Measurements from ENCODE around the gene DROSHA. TPM values are rescaled to one million over a fixed set of nuclear protein-coding genes. Genes with fewer than 3 reads are reported as not detected.

DROSHA gene
- total RNA-seq, 2 experiments from 2014 or later: 84.3 to 94.4 TPM

DNA sequence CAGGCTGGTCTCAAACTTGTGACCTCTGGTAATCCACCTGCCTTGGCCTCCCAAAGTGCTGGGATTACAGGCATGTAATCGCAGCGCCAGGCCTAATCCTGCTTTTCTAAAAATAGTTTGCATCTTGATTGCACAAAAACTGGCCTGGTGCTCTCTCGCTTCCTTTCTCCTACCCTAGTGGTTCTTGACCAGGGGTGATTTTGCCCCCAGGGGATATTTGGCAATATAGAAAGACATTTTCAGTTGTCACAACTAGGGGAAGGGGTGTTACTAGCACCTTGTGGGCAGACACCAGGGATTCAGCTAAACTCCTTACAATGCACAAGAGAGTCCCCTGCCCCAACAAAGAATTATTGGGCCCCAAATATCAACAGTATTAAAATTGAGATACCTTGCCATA lies 139.8 kb downstream of the DROSHA start:
- ChIA-PET POLR2A (no interaction called here), CTCF (no interaction called here)
- ATAC-seq: no peak
- Mint-ChIP-seq H3K4me3 (no peak overlapping the region), H3K9me3 (ENCODE audit: low read depth) (peaks cover 2% of the 10 kb centered on the region), H3K27ac (no peak overlapping the region), H3K27me3 (no peaks in the 10 kb centered on the region), H3K4me1 (no peaks in the 10 kb centered on the region), H3K36me3 (ENCODE audit: low read depth) (no peaks in the 10 kb centered on the region)
- no peak for DNase-seq
- intact Hi-C loops (cut with DNase I, micrococcal nuclease): no loop called here

DNA sequence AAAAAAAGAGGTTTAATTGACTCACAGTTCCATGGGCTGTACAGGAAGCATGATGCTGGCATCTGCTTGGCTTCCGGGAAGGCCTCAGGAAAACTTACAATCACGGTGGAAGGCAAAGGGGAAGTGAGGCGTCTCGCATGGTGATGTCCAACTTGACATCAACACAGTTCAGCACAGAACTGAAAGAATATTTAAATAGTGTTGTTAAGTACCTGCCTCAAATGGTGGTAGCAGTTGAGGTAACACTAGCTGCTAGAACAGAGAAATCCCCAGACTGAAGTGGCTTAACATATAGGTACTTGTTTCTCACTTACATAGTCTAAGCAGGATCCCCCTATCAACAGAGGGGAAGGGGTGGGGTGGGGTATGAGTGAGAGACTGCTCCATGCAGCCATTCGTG lies 141.6 kb downstream of the DROSHA start:
- POLR2A ChIA-PET: no interaction called here
- ATAC-seq (no peak), DNase-seq (no peak)
- no peak overlapping the region for H3K4me3 Mint-ChIP-seq
- intact Hi-C loops (cut with DNase I, micrococcal nuclease): no loop called here
- CTCF ChIA-PET: no interaction called here
- H3K36me3 Mint-ChIP-seq (ENCODE audit: low read depth): no peaks in the 10 kb centered on the region
- H3K9me3 Mint-ChIP-seq (ENCODE audit: low read depth): peaks cover 2% of the 10 kb centered on the region
- H3K27ac Mint-ChIP-seq: no peak overlapping the region
- H3K4me1 Mint-ChIP-seq: no peaks in the 10 kb centered on the region
- H3K27me3 Mint-ChIP-seq: peaks cover 3% of the 10 kb centered on the region

DNA sequence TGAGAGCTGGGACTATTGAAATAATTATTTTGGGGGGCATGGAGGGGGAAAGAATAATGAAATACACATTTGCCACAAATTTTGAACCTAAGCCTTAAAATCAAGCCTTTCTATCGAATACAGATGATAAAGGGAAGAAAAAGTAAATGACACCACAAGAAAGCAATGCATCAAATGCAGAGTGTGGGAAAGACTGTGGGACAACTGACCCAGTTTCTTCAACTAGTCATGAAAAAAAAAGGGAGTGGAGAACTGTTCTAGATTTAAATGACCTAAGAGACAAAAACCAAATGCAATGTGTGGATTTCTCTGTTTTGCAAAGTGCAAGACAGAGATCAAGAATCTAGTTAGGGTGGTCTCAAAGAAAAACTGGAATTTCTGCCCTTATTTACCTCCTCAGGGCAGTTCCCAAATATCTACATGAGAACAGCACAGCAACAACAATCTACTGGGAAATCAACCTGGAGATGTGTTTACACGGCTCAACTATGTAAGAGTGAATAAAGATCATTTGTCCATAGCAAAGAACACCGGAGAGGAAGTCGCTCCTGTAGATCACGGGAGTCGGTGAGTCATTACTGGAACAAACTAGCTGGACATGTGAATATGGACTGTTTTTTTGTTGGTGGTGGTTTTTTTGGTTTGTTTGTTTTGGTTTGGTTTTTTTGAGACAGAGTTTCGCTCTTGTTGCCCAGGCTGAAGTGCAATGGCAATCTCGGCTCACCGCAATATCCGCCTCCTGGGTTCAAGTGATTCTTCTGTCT lies 145.9 kb downstream of the DROSHA start:
- H3K27ac Mint-ChIP-seq: no peak overlapping the region
- ChIA-PET CTCF (no interaction called here), POLR2A (no interaction called here)

DNA sequence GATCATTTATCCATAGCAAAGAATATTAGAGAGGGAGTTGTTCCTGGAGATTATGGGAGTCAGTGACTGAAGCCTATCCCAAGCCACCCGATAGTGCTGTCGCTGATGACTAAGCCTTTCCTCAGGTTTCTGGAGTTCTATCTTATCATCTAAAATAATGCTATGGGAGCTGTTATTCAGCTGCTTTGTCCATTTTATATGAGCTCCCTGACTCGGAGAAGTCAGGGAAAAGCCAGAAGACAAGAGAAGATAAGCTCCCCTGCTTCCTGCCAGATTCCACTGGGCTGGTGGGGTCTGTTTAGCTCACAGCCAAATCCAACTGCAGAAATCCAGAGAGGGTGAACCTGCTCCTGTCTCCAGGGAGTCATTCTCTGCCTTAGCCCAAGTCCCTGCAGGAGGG lies 148.2 kb downstream of the DROSHA start:
- Mint-ChIP-seq H3K27ac (no peak overlapping the region), H3K9me3 (ENCODE audit: low read depth) (no peaks in the 10 kb centered on the region), H3K27me3 (peaks cover 9% of the 10 kb centered on the region), H3K36me3 (ENCODE audit: low read depth) (no peaks in the 10 kb centered on the region), H3K4me3 (no peak overlapping the region), H3K4me1 (no peaks in the 10 kb centered on the region)
- no peak for DNase-seq
- ChIA-PET POLR2A (no interaction called here), CTCF (no interaction called here)
- ATAC-seq: no peak
- intact Hi-C loops (cut with DNase I, micrococcal nuclease): no loop called here

More for the DNA sequence above, 145.9 kb downstream of the DROSHA start:
- Mint-ChIP-seq H3K4me1 (no peaks in the 10 kb centered on the region), H3K4me3 (no peak overlapping the region), H3K9me3 (ENCODE audit: low read depth) (peaks cover 2% of the 10 kb centered on the region), H3K27me3 (peaks cover 9% of the 10 kb centered on the region), H3K36me3 (ENCODE audit: low read depth) (no peaks in the 10 kb centered on the region)
- DNase-seq (no peak), ATAC-seq (no peak)
- intact Hi-C loops (cut with DNase I, micrococcal nuclease): no loop called here

DNA sequence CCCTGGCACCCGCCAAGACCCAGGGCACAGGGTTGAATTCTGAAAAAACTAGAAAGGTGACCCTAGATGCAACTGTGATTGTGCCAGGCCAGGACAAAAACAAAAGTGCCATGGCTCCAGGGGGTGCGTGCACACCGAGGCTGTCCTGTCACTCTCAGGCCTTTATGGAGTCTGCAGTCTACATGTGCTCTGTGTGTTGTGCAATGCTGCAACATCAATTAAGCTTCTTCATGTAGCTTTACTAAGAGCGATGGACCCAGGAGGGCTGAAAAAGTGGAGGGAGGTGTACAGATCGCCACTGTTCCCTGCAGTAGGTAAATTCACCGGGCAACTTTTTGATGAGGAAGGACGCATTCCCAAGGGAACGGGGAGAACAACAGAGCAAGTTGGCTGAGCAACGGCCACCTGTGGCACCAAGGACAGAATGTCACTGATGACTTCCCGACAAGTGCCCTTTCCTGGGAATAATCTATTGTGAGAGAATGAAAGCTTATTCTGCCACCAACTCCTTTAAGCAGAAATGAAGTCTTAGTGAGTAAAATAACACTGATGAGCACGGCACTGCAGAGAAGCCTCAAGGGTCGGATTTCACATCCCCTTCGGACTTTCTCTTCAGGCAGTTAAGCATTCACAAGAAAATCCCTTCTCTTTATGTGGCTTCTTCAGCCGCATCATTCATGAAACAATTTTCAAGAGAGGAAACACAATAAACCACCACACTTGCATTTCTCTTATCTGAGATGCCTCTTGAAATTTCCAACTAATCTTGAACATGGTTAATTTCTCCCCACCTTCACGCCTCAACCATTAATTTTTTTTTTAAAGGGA lies 149.6 kb downstream of the DROSHA start:
- ChIA-PET POLR2A (no interaction called here), CTCF (no interaction called here)
- Mint-ChIP-seq H3K4me3 (no peak overlapping the region), H3K36me3 (ENCODE audit: low read depth) (no peaks in the 10 kb centered on the region), H3K27me3 (peaks cover 9% of the 10 kb centered on the region), H3K9me3 (ENCODE audit: low read depth) (no peaks in the 10 kb centered on the region), H3K27ac (no peak overlapping the region), H3K4me1 (no peaks in the 10 kb centered on the region)
- intact Hi-C loops (cut with DNase I, micrococcal nuclease): no loop called here
- DNase-seq (no peak), ATAC-seq (no peak)

DNA sequence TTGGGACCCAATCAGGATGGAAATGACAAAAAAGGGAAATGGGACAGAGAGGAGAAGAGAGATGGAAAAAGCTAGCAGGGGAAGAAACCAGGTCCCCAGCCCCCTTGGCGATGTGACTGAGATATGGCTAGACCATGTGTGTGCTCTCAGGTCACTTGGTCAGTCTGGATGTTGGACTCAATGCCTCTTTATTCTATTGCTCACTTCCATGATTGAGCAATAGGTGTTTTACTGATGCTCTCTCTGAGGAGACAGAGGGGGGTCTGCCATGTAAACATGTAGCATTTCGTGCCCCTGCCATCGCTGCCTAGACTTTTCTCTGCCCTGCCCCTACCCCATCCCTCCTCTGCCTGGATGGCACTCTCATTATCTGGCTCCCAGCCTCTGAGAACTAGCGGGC lies 150.6 kb downstream of the DROSHA start:
- intact Hi-C loops (cut with DNase I, micrococcal nuclease): no loop called here
- DNase-seq (no peak), ATAC-seq (no peak)
- no peak overlapping the region for H3K27ac Mint-ChIP-seq
- no peak overlapping the region for H3K4me3 Mint-ChIP-seq
- POLR2A ChIA-PET: no interaction called here
- no peaks in the 10 kb centered on the region for H3K4me1 Mint-ChIP-seq
- CTCF ChIA-PET: no interaction called here
- H3K27me3 Mint-ChIP-seq: peaks cover 9% of the 10 kb centered on the region
- no peaks in the 10 kb centered on the region for H3K36me3 Mint-ChIP-seq (ENCODE audit: low read depth)
- H3K9me3 Mint-ChIP-seq (ENCODE audit: low read depth): no peaks in the 10 kb centered on the region

DNA sequence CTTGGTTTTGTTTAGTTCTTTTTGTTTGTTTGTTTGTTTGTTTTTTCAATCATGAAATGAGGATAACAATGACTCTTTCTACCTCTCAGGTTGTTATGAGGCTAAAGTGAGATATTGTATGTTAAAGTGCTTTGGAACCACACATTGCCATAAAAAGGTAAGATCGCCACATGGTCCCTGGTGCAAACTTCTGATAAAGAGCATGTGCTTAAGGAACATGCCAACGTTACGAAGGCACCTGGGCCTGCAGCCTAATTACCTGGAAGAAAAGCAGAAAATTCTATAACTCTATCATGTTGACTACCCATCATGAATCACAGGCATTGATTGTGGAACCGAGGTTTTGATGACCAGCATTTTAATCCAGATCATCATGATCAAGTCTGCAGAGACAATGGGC lies 151.8 kb downstream of the DROSHA start:
- ATAC-seq: no peak

DNA sequence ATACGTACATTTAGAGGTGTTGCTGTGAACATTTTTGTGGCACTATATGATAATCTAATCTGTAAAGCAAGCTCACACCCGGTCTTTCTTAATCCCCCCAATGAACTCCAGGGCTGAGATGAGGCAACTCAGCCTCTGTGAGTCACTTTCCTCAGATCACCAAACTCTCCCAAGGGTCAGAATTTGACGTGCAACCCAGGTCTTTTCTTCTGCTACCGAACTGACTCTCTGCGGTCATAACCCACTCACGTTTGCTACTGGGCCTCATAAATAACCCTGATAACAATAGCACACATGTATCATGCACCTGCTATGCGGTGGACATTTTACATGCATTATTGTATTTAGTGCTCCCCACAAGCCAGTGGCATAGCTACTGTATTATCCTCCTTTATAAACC lies 153.1 kb downstream of the DROSHA start:
- no peak for ATAC-seq
- Mint-ChIP-seq H3K4me1 (no peaks in the 10 kb centered on the region), H3K36me3 (ENCODE audit: low read depth) (no peaks in the 10 kb centered on the region), H3K4me3 (no peak overlapping the region), H3K27ac (no peak overlapping the region), H3K9me3 (ENCODE audit: low read depth) (no peaks in the 10 kb centered on the region), H3K27me3 (peaks cover 3% of the 10 kb centered on the region)
- CTCF ChIA-PET: interaction anchor here (0.6 kb wide), 1 partner anchor 1489 kb away, joined by 3 read pairs; no protein-coding TSS in a partner anchor
- no peak for DNase-seq
- POLR2A ChIA-PET: no interaction called here
- intact Hi-C loops (cut with DNase I, micrococcal nuclease): no loop called here

More for the DNA sequence above, 151.8 kb downstream of the DROSHA start:
- POLR2A ChIA-PET: no interaction called here
- CTCF ChIA-PET: no interaction called here
- no peak for DNase-seq
- H3K9me3 Mint-ChIP-seq (ENCODE audit: low read depth): no peaks in the 10 kb centered on the region
- H3K27me3 Mint-ChIP-seq: peaks cover 6% of the 10 kb centered on the region
- intact Hi-C loops (cut with DNase I, micrococcal nuclease): no loop called here
- H3K4me1 Mint-ChIP-seq: no peaks in the 10 kb centered on the region
- H3K27ac Mint-ChIP-seq: no peak overlapping the region
- H3K4me3 Mint-ChIP-seq: no peak overlapping the region
- H3K36me3 Mint-ChIP-seq (ENCODE audit: low read depth): no peaks in the 10 kb centered on the region

DNA sequence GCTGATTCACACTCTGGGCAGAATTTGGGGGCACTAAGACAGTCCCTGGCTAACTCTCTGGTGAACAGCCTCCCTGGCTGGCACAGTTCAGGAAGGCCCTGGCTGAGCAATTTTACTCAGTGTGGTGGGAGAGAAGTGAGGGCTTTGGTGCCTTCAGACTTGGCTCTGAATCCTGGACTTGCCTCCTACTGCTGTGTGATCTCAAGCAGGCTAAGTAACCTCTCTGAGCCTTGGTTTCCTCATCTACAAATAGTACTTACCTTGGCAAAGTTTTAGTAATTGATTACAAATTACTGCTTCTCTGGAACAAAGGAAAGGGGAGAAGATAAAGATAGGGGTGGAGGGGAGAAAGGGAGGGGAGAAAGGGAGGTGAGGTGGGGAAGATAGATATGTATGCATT lies 153.8 kb downstream of the DROSHA start:
- ChIA-PET CTCF (interaction anchor here (0.6 kb wide), 1 partner anchor 1489 kb away, joined by 3 read pairs; no protein-coding TSS in a partner anchor), POLR2A (no interaction called here)
- Mint-ChIP-seq H3K9me3 (ENCODE audit: low read depth) (no peaks in the 10 kb centered on the region), H3K27me3 (peaks cover 3% of the 10 kb centered on the region), H3K36me3 (ENCODE audit: low read depth) (no peaks in the 10 kb centered on the region), H3K4me1 (no peaks in the 10 kb centered on the region), H3K4me3 (no peak overlapping the region), H3K27ac (no peak overlapping the region)
- DNase-seq (no peak), ATAC-seq (no peak)
- intact Hi-C loops (cut with DNase I, micrococcal nuclease): no loop called here

DNA sequence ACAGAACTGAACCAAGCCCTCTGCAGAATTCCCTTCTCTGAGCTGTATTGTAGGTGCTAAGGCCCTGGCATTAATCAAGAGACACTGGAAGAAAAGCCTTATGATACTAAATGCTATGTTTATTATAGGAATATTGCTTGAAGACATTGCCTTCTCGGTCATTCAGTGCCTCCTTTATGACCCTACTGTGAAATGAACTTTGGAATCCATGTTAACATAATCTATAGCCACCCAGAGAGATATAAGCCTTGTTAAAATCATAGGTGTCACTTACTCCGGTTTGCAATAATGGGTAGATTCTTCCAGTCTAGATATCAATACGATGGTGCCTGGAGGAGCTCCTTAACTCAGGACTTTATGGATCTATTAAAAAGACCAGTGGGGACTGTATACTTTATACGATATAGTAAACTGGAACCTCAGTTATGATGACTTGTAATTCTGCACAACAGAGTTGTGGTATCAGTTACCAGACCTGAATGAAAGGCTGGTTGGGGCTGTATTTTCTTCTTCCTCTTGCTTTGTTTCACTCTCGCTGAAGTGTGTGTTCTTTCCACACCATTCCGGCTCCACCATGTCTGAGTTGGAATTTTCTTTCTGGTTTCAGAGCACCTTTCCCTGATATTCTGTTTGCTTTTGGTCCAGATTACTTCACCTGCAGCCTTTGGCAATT lies 154.5 kb downstream of the DROSHA start:
- Mint-ChIP-seq H3K4me1 (no peaks in the 10 kb centered on the region), H3K36me3 (ENCODE audit: low read depth) (no peaks in the 10 kb centered on the region), H3K9me3 (ENCODE audit: low read depth) (no peaks in the 10 kb centered on the region), H3K27ac (no peak overlapping the region), H3K4me3 (no peak overlapping the region), H3K27me3 (peaks cover 3% of the 10 kb centered on the region)
- intact Hi-C loops (cut with DNase I, micrococcal nuclease): no loop called here
- CTCF ChIA-PET: no interaction called here
- DNase-seq (no peak), ATAC-seq (no peak)
- POLR2A ChIA-PET: no interaction called here

DNA sequence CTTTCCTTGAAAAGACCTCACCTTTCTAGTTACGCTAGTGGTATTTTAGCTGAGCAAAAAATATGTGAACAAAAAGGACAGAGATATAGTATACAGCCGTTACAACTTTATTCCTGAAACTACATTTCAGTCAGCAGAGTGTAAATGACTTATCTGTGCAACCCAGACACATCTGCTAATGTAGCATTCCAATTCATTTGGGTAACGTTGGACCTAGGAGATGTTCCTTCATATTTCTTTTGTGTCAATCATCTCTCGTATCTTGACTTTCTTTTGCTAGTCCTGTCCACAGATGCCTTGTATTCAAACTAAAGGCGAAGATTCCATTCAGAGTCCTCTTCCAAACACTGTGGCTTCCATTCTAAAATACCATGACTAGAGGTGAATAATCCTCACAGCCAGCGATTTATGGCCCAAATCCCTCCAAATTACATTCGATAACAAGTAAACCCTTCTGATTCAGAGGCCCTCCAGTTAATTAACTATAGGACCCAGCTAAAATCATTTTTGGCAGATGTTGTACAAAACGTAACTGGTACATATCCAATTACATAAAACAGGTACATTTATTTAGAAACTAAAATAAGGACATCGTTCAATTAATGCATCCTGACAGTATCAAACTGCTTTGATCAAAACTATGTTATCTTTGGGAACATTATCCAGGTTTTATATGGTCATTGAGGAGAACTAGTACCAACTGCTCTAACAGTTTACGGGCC lies 155.7 kb downstream of the DROSHA start:
- Mint-ChIP-seq H3K9me3 (ENCODE audit: low read depth) (no peaks in the 10 kb centered on the region), H3K27me3 (peaks cover 3% of the 10 kb centered on the region), H3K4me1 (no peaks in the 10 kb centered on the region), H3K27ac (no peak overlapping the region), H3K4me3 (no peak overlapping the region), H3K36me3 (ENCODE audit: low read depth) (no peaks in the 10 kb centered on the region)
- CTCF ChIA-PET: no interaction called here
- DNase-seq (no peak), ATAC-seq (no peak)
- intact Hi-C loops (cut with DNase I, micrococcal nuclease): no loop called here
- POLR2A ChIA-PET: no interaction called here
